NK-92 (cell line): ENCODE data around the gene KCNJ16.
"Not testable (repeated sequence)": the region's sequence is repeated elsewhere in the genome, so short reads cannot be mapped to it uniquely, and the experiment has no call there.

Source experiments
- DNase-seq: peaks from one replicate; lab custom pipeline; 2025; ENCODE audit not compliant: unreplicated experiment; lab: John Stamatoyannopoulos, UW

Gene KCNJ16

GRCh38 chr17:70074956-70075355 is at the start of gene KCNJ16:
Gene KCNJ16, plus strand, starts transcription at chr17:70075225. Its CDS starts 56,863 bp downstream, at chr17:70132088.
- no peak for DNase-seq

GRCh38 chr17:70028397-70028796 is 46.6 kb upstream of the KCNJ16 start:
- no peak for DNase-seq

- no peak for DNase-seq
Measured at GRCh38 chr17:70028978-70029767, 45.9 kb upstream of the KCNJ16 start.

DNA sequence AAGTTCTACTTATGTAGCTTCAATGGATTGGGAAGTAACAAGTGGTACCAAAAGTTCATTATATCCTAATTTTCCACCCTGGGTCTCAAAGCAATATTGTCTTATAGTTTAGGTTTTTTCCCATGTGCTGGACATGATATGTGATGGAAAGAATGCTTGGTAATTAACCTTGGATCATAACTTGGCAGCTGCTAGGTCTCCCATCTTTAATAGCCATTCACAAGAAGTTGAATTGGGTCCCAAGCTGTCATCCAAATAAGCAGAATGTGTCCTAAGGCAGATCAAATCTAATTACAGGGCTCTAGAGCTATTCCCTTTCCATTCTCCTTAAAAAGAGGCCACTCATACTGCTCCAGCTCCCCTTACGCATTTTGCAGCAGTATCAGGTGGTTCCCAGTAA is 44.7 kb upstream of the KCNJ16 start:
- no peak for DNase-seq

GRCh38 chr17:70031341-70031740 is 43.7 kb upstream of the KCNJ16 start:
- no peak for DNase-seq

GRCh38 chr17:70033165-70033564 is 41.9 kb upstream of the KCNJ16 start:
- DNase-seq = no peak

- DNase-seq = no peak
Measured at GRCh38 chr17:70034158-70034557, 40.9 kb upstream of the KCNJ16 start.

DNA sequence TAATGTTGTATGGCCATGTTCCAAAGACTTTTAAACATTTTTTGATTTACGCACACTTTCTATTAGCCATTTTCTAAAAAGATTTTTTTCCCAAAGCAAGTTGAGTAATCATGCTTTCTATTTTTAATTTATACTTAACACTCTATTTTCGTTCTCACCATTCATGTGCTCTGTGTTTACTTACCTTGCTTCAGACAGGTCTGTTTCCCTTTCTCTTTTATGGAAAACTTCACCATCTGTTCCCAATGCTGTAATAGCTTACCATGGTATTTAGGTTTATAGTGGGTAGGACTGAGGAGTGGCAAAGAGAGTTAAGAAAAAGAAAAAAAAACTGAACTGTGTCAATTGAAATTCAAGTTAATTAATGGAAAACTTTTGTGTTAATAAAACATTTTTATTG is 37.5 kb upstream of the KCNJ16 start:
- no peak for DNase-seq

DNA sequence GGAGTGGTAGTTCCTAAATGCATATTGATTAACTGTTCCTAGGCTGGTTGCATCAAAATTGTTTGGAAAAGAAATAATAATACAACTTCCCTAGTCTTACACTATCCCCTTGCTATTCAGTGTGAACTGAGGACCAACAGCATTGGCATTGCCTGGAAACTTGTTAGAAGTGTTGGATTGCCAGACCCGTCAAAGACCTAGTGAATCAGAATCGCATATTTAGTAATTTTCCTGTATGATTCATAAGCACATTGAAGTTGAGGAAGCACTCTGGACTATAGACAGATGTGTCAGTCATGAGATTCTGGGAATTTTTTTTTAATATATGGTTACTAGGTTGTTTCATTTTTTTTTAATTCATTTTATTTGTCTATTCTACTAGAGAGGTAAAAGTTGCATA is 34.7 kb upstream of the KCNJ16 start:
- no peak for DNase-seq

GRCh38 chr17:70041061-70041460 is 34.0 kb upstream of the KCNJ16 start:
- DNase-seq = no peak

DNA sequence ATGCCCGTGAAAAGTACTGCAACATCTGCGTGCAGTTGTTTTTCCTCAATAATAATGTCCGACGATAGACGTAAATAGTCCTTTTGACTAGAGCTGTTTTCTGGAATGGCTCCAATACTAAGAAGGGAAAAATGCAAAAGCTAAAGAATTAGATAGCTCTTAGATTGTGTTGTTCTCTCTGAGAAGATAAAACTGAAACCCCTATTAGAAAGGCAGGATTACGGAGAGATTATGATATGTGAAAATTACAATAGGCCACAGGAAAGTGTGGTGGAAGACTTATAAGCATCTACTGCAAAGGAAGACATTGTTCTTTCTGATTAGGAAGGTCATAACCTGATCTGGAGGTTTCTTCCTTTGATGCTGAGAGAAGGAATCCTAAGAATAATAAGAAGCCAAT is 33.5 kb upstream of the KCNJ16 start:
- DNase-seq = no peak

DNA sequence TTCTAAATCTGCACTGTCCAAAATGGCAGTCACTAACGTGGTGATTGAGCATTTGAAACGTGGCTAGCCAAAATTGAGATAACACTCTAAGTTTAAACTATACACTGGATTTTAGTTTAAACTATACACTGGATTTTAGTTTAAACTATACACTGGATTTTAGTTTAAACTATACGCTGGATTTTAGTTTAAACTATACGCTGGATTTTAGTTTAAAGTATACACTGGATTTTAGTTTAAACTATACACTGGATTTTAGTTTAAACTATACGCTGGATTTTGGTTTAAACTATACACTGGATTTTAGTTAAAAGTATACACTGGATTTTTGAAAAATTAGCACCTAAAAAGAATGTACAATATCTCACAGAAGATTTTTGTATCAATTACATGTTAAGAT is 29.2 kb upstream of the KCNJ16 start:
- not testable (repeated sequence) for DNase-seq

- no peak for DNase-seq
Measured at GRCh38 chr17:70047619-70048419, 27.2 kb upstream of the KCNJ16 start.

GRCh38 chr17:70049801-70050591 is 25.0 kb upstream of the KCNJ16 start:
- DNase-seq = no peak

- no peak for DNase-seq
Measured at GRCh38 chr17:70050931-70051330, 24.1 kb upstream of the KCNJ16 start.

GRCh38 chr17:70053241-70054234 is 21.5 kb upstream of the KCNJ16 start:
- no peak for DNase-seq

DNA sequence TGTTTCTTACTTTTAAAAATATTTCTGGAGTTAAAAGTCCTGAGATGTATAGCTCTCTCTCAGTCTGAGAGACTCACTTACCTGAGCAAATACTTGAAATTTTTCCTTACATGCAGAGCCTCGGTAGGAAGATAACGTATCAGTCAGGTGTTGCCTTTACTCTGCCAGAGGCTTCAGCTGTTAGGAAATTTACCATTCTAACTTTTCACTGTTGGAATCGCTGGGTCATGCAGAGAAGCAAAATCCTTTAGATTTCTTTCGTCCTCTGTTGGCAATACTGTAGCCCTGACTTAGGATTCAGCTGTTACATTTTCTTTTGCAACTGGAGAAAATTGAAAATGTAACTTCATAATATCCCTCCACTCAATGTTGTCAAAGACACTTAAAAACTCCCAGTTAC is 20.0 kb upstream of the KCNJ16 start:
- no peak for DNase-seq

- DNase-seq = no peak
Measured at GRCh38 chr17:70059071-70059470, 16.0 kb upstream of the KCNJ16 start.

GRCh38 chr17:70059649-70060048 is 15.4 kb upstream of the KCNJ16 start:
- DNase-seq = no peak

DNA sequence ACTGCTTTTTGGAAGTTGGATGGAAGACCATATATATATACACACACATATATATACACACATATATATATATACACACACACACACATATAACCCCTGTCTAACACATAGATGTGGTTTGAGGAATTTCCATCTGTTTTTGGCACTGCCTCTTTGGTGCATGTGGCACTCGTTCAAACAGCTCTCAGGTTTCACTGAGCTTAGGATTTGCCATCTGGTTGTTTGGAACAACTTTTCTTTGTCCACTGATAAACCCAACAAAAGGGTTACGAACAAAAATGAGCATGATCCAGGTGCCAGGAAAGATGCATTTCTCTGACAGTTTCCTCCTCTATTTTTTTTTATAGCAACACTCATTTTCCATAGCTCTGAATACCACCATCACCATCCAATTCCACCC is 14.6 kb upstream of the KCNJ16 start:
- DNase-seq = no peak
